H9 (cell line): ENCODE data around the gene PNPLA8. TPM values are rescaled to one million over a fixed set of nuclear protein-coding genes. Genes with fewer than 3 reads are reported as not detected.

Source experiments
- DNase-seq: peaks from one replicate; pipeline ENCODE4 v3.0.0-alpha.2; 2017
- H2AFZ ChIP-seq: one replicate; pipeline ENCODE4 v1.6.1; 2013; ENCODE audit warnings: mild to moderate bottlenecking, low read length, control low read depth, moderate library complexity
- H2AK5ac ChIP-seq: 2 replicates; pipeline ENCODE4 v1.6.1; 2013; ENCODE audit warnings: low read length, control low read depth, mixed read lengths; ENCODE audit not compliant: insufficient read length
- H2BK120ac ChIP-seq: one replicate; pipeline ENCODE4 v1.6.1; 2013; ENCODE audit warnings: low read depth, mild to moderate bottlenecking, low read length, control low read depth, inconsistent platforms; ENCODE audit not compliant: poor library complexity, severe bottlenecking
- H2BK12ac ChIP-seq: 2 replicates; pipeline ENCODE4 v1.6.1; 2013; ENCODE audit warnings: low read length, control low read depth, mixed read lengths, low read depth; ENCODE audit not compliant: insufficient read length
- H2BK15ac ChIP-seq: 2 replicates; pipeline ENCODE4 v1.6.1; 2013; ENCODE audit warnings: low read depth, low read length, control low read depth
- H2BK20ac ChIP-seq: one replicate; pipeline ENCODE4 v1.6.1; 2013; ENCODE audit warnings: low read depth, mild to moderate bottlenecking, low read length, control low read depth, inconsistent platforms; ENCODE audit not compliant: poor library complexity, severe bottlenecking
- H2BK5ac ChIP-seq: 2 replicates; pipeline ENCODE4 v1.6.1; 2013; ENCODE audit warnings: low read length, control low read depth, mixed read lengths; ENCODE audit not compliant: insufficient read length
- H3K14ac ChIP-seq: 2 replicates; pipeline ENCODE4 v1.6.1; 2013; ENCODE audit warnings: low read length, control low read depth; ENCODE audit not compliant: insufficient read depth
- H3K18ac ChIP-seq: 2 replicates; pipeline ENCODE4 v1.6.1; 2013; ENCODE audit warnings: low read depth, mild to moderate bottlenecking, mixed read lengths, low read length, control low read depth; ENCODE audit not compliant: insufficient read length
- H3K23ac ChIP-seq: 2 replicates; pipeline ENCODE4 v1.6.1; 2013; ENCODE audit warnings: low read length, control low read depth, mixed read lengths, low read depth; ENCODE audit not compliant: insufficient read length
- H3K23me2 ChIP-seq: 2 replicates; pipeline ENCODE4 v1.6.1; 2013; ENCODE audit warnings: low read depth, mild to moderate bottlenecking, mixed read lengths, low read length, control low read depth; ENCODE audit not compliant: insufficient read length, poor library complexity, severe bottlenecking
- H3K27ac ChIP-seq: 2 replicates; pipeline ENCODE4 v1.5.1; 2013; ENCODE audit warnings: low read length, control low read depth, mixed read lengths, low read depth; ENCODE audit not compliant: insufficient read length
- H3K27me3 ChIP-seq: 2 replicates; pipeline ENCODE4 v1.6.1; 2013; ENCODE audit warnings: low read length, control low read depth, inconsistent platforms; ENCODE audit not compliant: insufficient read depth
- H3K4ac ChIP-seq: 2 replicates; pipeline ENCODE4 v1.6.1; 2013; ENCODE audit warnings: low read depth, mild to moderate bottlenecking, control low read depth, inconsistent platforms, low read length, moderate library complexity
- H3K4me1 ChIP-seq: 2 replicates; pipeline ENCODE4 v1.6.1; 2013; ENCODE audit warnings: low read length, control low read depth, inconsistent platforms; ENCODE audit not compliant: insufficient read depth
- H3K4me2 ChIP-seq: 2 replicates; pipeline ENCODE4 v1.6.1; 2013; ENCODE audit warnings: low read length, control low read depth, mixed read lengths; ENCODE audit not compliant: insufficient read length, insufficient read depth
- H3K56ac ChIP-seq: 2 replicates; pipeline ENCODE4 v1.6.1; 2013; ENCODE audit warnings: low read depth, mild to moderate bottlenecking, mixed read lengths, low read length, control low read depth; ENCODE audit not compliant: insufficient read length
- H3K79me1 ChIP-seq: 2 replicates; pipeline ENCODE4 v1.6.1; 2013; ENCODE audit warnings: low read depth, mild to moderate bottlenecking, moderate library complexity, low read length, control low read depth, inconsistent platforms; ENCODE audit not compliant: insufficient read depth, poor library complexity, severe bottlenecking
- H3K79me2 ChIP-seq: 2 replicates; pipeline ENCODE4 v1.6.1; 2013; ENCODE audit warnings: low read length, control low read depth, inconsistent platforms; ENCODE audit not compliant: insufficient read depth
- H3K9ac ChIP-seq: 2 replicates; pipeline ENCODE4 v1.6.1; 2013; ENCODE audit warnings: low read length, control low read depth, mixed read lengths; ENCODE audit not compliant: insufficient read length; ENCODE audit errors: extremely low read depth
- H3K9me3 ChIP-seq: one replicate; pipeline ENCODE4 v1.6.1; 2013; ENCODE audit warnings: low read depth, low read length, inconsistent platforms; ENCODE audit not compliant: control insufficient read depth
- H3T11ph ChIP-seq: one replicate; pipeline ENCODE4 v1.6.1; 2013; ENCODE audit warnings: mild to moderate bottlenecking, low read length, control low read depth, inconsistent platforms
- H4K20me1 ChIP-seq: one replicate; pipeline ENCODE4 v1.6.1; 2013; ENCODE audit not compliant: control insufficient read depth, insufficient read length, insufficient read depth
- H4K5ac ChIP-seq: 2 replicates; pipeline ENCODE4 v1.6.1; 2013; ENCODE audit warnings: low read depth, mild to moderate bottlenecking, mixed read lengths, low read length, control low read depth; ENCODE audit not compliant: insufficient read length
- H4K8ac ChIP-seq: replicated peaks from 2 replicates; pipeline ENCODE4 v1.6.1; 2013; ENCODE audit warnings: low read length, control low read depth, mixed read lengths, low read depth; ENCODE audit not compliant: insufficient read length
- H4K91ac ChIP-seq: 2 replicates; pipeline ENCODE4 v1.6.1; 2013; ENCODE audit warnings: low read depth, mild to moderate bottlenecking, moderate library complexity, mixed read lengths, low read length, control low read depth; ENCODE audit not compliant: insufficient read length
- H3K27ac Mint-ChIP-seq, 3 experiments: 2 replicates in 2 of 3; 3 replicates in 1 of 3; pipeline ENCODE4 v1.8.0; 2020 to 2021; ENCODE audit warnings: mixed read lengths in 3 of 3, mild to moderate bottlenecking in 1 of 3, moderate library complexity in 1 of 3
- H3K27me3 Mint-ChIP-seq: 2 replicates; pipeline ENCODE4 v1.8.0; 2021; ENCODE audit warnings: low read depth, mild to moderate bottlenecking, moderate library complexity, mixed read lengths
- H3K36me3 Mint-ChIP-seq, 3 experiments: 2 replicates in 2 of 3; 3 replicates in 1 of 3; pipeline ENCODE4 v1.8.0; 2020 to 2021; ENCODE audit warnings: low read depth in 3 of 3, mixed read lengths in 3 of 3; ENCODE audit not compliant: insufficient read depth in 1 of 3
- H3K4me1 Mint-ChIP-seq, 2 experiments: 2 replicates each; pipeline ENCODE4 v1.8.0; 2020; ENCODE audit warnings: mixed read lengths in 2 of 2
- H3K4me3 Mint-ChIP-seq, 2 experiments: 2 replicates in 1 of 2; 3 replicates in 1 of 2; pipeline ENCODE4 v1.8.0; 2020 to 2021; ENCODE audit warnings: mild to moderate bottlenecking in 2 of 2, mixed read lengths in 2 of 2, moderate library complexity in 1 of 2
- H3K9me3 Mint-ChIP-seq, 2 experiments: 2 replicates in 1 of 2; 3 replicates in 1 of 2; pipeline ENCODE4 v1.8.0; 2020; ENCODE audit warnings: mild to moderate bottlenecking in 2 of 2, mixed read lengths in 2 of 2, moderate library complexity in 1 of 2
- WGBS: extraction: QIAGEN DNeasy Blood & Tissue Kit; methylation state at CpG from one replicate; pipeline ENCODE4 v1.1.7; 2013; ENCODE audit warnings: missing lambda C conversion rate, low lambda C conversion rate, mixed read lengths; ENCODE audit not compliant: insufficient read length; ENCODE audit errors: extremely low coverage; 5-methylcytosine and 5-hydroxymethylcytosine counted together
- total RNA-seq: library from RNA; stranded (reverse); gene quantifications from 2 replicates; pipeline ENCODE4 v1.2.1, GENCODE V29; 2021
- TF ChIP-seq, protein P1 (sequence below): fragments of 200-600 bp; sonication (generic); conservative IDR thresholded peaks from 3 replicates; pipeline ENCODE4 v1.8.0; 2021; ENCODE audit warnings: antibody characterized with exemption, mild to moderate bottlenecking

The PNPLA8 gene
- total RNA-seq, 1 experiment from 2014 or later, result 11.7 TPM

GRCh38 chr7:108421720-108422331 is 104.1 kb downstream of the PNPLA8 start:
- Histone ChIP-seq H4K5ac (no peak overlapping the region), H3K18ac (no peak overlapping the region), H3K9ac (no peak overlapping the region), H3K4ac (no peak overlapping the region), H4K20me1 (no peaks in the 10 kb centered on the region), H3T11ph (no peak overlapping the region), H3K4me1 (no peaks in the 10 kb centered on the region; the same call in 1 of the 2 replicates), H2BK20ac (no peak overlapping the region), H2AFZ (no peak overlapping the region), H3K79me1 (no peaks in the 10 kb centered on the region), H2AK5ac (no peak overlapping the region), H2BK120ac (no peak overlapping the region), H3K23ac (no peak overlapping the region), H3K14ac (no peak overlapping the region), H2BK12ac (no peak overlapping the region), H3K4me2 (no peak overlapping the region), H3K27me3 (no peaks in the 10 kb centered on the region), H3K9me3 (no peaks in the 10 kb centered on the region), H3K56ac (no peak overlapping the region), H4K91ac (no peak overlapping the region), H3K79me2 (no peaks in the 10 kb centered on the region), H2BK15ac (no peak overlapping the region), H3K27ac (no peak overlapping the region), H4K8ac (no peak overlapping the region), H2BK5ac (no peak overlapping the region), H3K23me2 (no peaks in the 10 kb centered on the region)
- H3K27me3 Mint-ChIP-seq, result no peaks in the 10 kb centered on the region
- H3K9me3 Mint-ChIP-seq, result no peaks in the 10 kb centered on the region
- no CpG with 5 or more reads among the region's 3 CpGs for WGBS
- H3K27ac Mint-ChIP-seq, result no peak overlapping the region
- TF ChIP-seq, protein P1, sequence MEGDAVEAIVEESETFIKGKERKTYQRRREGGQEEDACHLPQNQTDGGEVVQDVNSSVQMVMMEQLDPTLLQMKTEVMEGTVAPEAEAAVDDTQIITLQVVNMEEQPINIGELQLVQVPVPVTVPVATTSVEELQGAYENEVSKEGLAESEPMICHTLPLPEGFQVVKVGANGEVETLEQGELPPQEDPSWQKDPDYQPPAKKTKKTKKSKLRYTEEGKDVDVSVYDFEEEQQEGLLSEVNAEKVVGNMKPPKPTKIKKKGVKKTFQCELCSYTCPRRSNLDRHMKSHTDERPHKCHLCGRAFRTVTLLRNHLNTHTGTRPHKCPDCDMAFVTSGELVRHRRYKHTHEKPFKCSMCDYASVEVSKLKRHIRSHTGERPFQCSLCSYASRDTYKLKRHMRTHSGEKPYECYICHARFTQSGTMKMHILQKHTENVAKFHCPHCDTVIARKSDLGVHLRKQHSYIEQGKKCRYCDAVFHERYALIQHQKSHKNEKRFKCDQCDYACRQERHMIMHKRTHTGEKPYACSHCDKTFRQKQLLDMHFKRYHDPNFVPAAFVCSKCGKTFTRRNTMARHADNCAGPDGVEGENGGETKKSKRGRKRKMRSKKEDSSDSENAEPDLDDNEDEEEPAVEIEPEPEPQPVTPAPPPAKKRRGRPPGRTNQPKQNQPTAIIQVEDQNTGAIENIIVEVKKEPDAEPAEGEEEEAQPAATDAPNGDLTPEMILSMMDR, result no peak
- H3K4me1 Mint-ChIP-seq, result peaks cover 0 to 5% of the 10 kb centered on the region in 2 experiments; a peak in 2 of 4 replicates
- no peaks in the 10 kb centered on the region for H3K36me3 Mint-ChIP-seq
- no peak overlapping the region for H3K4me3 Mint-ChIP-seq
- no peak for DNase-seq

Other genes starting within 250 kb of the PNPLA8 start
- gene NRCAM, start 69.7 kb downstream of the PNPLA8 start, total RNA-seq, result 1.8 and 2.3 TPM in 2 replicates
- 18.3 and 20.6 TPM in 2 replicates for gene THAP5, start 43.6 kb upstream of the PNPLA8 start, total RNA-seq
- gene DNAJB9, start 43.7 kb upstream of the PNPLA8 start, total RNA-seq, result 11.3 TPM in 2 replicates